Measurements from ENCODE around the gene ABCF2.
A peak's percentile ranks its signal among the peaks of the same experiment; 100 is the strongest.

Gene ABCF2

GRCh38 chr7:151172273-151173141 lies 54.5 kb downstream of the ABCF2 start:
- DNase-seq: peak; percentile 93

DNA sequence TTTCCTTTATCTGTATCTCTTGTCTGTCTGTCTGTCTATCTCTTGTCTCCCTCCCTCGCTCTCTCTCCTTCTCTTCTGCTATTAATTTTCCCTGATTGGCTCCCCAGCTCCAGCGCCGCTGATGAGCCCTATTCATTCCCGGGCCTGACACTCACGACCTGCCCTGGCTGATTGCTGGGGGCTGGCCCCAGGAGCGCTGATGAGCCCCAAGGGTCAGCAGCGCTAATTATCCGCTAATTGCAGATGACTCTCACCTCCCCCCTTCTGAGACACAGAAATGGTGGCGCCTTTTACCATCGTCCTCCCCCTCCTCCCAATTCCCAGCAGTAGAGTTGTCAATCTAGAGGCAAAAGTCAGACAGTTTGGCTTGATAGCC lies 58.2 kb downstream of the ABCF2 start:
- DNase-seq: no peak

DNA sequence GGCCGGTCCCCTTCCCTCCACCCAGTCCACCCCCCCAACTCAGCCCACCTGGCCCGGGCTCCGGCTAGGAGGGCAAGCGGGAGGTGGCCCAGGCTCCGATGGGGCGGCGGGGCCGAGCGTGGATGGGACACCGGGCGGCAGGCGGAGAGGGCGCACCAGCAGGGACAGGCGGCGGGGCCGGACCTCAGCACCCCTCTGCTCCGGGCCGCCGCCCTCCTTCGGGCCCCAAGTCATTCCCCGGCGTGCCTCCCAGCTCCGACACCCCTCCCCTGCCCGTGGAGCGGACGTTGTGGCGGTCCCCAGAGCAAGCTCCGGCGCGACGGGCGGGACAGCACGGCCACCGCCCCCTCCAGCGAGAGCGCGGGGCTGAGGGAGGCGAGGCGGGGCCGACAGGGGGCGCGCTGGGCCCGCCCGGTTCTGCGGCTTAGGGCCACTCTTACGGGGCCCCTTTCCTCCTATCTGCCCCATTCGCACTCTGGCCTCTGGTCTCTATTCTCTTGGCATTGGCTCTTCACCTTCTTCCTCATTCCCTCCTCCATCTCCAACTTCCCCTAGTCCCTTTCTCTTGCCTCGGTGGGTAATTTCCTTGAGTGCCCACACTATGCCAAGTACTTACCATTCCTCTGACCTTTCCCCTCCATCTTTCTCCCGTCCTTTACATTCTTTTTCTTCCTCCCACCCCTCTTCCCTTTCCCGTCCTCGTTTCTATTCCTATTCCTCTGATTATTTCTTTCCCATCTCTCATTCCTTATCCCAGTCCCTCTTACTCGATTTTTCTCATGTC lies 58.8 kb downstream of the ABCF2 start:
- peak; percentile 84 for DNase-seq

GRCh38 chr7:151167197-151167961 lies 59.6 kb downstream of the ABCF2 start, which contains the start of gene GBX1:
TSS of gene GBX1 (minus strand) at chr7:151167694. CDS start at chr7:151167548, 146 bp downstream.
- no peak for DNase-seq

- no peak for DNase-seq
Observed at GRCh38 chr7:151166629-151167196, 60.3 kb downstream of the ABCF2 start.

Data from activated CD8-positive, alpha-beta memory T cell treated with anti-CD3 and anti-CD28 coated beads for 24 hours (primary cell).